Subcutaneous adipose tissue (tissue), 4 donors: ENCODE results near the gene FSTL4. TPM values are rescaled to one million over a fixed set of nuclear protein-coding genes. Genes with fewer than 3 reads are reported as not detected.

ENCODE experiments used
- total RNA-seq, 4 donors: library from RNA; depleted of rRNA; stranded (reverse); fragments of >200 nt; gene quantifications; one replicate each; pipeline ENCODE4 v1.1.0, GENCODE V29; 2016
- TF ChIP-seq, protein P1 (sequence below): fragments of 450-650 bp; IDR thresholded peaks from one replicate; pipeline ENCODE4 v1.5.1; 2016; ENCODE audit warnings: low read depth, mild to moderate bottlenecking, control low read depth, antibody characterized with exemption, moderate library complexity

FSTL4 gene
- total RNA-seq, 4 donors from 2014 or later, result not detected

DNA sequence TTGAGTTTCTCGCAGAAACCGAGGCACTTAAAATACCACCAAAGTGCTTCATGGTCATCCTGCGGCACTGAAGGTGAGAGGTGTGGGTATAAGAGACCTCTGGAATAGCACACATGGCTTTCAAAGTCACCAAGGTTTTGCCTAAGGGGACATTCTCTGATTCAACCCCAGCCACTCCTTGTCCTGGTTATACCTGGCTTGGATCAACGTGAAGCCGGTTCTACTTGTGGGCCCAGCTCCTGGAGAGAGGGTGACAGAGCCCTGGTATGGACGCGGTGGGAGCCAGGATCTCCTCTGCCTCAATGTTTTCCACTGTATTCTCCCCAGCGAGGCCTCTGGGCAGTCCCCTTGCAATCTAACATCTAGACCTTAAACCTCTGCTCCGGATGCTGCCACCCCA is 132.0 kb downstream of the FSTL4 start:
- TF ChIP-seq, protein P1, sequence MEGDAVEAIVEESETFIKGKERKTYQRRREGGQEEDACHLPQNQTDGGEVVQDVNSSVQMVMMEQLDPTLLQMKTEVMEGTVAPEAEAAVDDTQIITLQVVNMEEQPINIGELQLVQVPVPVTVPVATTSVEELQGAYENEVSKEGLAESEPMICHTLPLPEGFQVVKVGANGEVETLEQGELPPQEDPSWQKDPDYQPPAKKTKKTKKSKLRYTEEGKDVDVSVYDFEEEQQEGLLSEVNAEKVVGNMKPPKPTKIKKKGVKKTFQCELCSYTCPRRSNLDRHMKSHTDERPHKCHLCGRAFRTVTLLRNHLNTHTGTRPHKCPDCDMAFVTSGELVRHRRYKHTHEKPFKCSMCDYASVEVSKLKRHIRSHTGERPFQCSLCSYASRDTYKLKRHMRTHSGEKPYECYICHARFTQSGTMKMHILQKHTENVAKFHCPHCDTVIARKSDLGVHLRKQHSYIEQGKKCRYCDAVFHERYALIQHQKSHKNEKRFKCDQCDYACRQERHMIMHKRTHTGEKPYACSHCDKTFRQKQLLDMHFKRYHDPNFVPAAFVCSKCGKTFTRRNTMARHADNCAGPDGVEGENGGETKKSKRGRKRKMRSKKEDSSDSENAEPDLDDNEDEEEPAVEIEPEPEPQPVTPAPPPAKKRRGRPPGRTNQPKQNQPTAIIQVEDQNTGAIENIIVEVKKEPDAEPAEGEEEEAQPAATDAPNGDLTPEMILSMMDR, result no peak

DNA sequence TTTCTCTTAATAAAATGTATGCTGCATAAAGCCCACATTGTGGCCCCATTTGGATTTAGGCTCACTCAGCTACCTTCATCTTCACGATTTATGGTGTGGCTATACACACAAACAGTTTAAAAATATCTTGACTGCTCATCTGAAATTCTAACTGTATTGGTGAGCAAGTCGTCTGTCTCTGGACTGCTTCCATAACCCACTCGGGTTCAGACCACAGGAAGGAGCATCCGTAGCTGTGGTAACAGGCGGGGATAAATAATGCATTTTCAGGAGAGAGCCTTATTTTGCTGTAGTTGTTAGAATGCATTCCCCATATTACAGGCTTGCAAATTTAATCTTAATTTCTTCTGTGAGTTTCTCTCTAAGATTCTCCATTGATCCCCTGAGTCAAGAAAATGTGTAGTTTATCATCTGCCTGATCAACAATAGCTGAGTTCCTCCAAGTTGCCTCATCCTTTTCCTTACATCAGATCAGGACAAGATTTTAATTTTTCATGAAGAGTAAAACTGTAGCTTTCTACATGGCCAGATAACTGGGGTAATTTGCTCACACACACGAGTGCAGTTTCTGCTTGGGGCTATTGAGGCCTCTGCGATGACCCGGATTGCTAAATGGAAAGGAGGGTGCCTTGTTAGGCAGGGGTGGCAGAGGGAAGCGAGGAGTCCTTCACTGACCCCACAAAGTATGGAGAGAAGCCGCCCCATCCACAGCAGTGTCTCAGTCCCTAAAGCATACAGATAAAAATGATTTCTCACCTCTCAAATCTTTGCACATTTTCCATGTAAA is 133.9 kb downstream of the FSTL4 start:
- TF ChIP-seq, protein P1, result no peak

DNA sequence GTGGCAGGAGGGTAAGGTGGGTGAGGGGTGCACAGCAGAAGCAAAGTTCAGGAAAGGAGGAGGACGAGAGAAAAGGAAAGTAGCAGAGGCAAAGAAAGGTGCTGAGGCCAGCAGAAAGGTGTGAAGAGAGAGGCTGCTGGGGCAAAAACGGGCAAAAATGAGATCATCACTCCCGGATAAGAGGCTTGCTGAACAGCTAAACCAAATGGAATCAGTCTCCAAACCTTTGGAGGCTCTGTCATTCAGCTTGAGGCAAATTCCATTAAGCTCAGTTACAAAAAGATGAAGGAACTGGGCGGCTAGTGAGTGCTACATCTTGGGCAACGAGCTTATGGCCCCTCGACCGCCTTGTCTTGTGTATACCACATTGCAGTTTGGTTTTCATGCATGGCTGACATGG is 136.4 kb downstream of the FSTL4 start:
- TF ChIP-seq, protein P1, result no peak

DNA sequence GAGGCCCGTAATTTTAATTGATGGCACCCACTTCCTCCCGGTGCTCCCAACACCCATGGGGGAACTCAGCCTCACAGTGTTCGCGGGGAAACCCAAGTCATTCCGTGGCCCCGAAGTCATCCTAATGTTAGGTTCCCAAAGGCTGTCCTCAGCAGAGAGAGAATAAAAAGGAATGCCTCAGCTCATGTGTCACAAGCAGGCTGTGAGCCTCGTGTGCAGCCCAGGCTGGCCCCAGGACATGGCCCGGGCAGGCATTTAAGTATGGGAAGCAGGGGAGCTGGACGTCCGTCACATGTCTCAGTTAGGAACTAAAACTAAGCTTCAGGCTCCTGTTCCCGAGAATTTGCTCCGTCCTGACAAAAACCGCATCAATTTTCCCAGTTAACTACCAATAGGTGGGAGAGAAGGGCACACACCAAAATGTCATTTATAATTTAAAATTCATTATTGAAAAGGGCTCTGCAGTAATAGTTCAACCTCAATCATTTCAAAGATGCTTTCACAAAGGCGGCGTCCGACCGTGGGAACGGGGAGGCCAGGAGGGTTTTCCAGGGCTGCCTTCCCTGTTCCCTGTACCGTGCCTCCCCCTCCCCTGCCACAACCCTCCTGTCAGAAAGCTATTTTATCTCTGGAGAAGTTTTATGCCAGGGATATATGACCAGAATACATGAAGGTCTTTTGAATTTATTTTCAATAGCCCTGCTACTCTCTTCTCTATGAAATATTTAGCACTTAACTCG is 137.3 kb downstream of the FSTL4 start:
- TF ChIP-seq, protein P1, result no peak

DNA sequence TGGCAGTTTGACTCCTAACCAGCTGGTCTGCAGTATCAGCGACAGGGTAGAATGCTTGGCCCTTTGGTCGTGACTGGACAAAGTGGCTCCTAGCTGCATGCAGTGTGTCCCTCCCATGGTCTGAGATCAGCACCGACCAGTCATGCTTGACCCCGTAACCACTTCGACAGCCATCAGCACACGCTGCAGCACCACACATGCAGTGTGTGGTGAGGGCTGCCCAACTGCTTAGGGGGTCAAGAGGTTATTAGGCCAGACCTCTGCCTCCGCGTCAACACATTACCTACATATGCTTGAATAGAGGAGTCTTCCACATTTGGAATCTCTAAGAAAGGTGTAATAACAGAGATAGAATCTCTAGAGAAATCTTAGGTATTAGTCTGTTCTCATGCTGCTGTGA is 139.1 kb downstream of the FSTL4 start:
- TF ChIP-seq, protein P1, result no peak

DNA sequence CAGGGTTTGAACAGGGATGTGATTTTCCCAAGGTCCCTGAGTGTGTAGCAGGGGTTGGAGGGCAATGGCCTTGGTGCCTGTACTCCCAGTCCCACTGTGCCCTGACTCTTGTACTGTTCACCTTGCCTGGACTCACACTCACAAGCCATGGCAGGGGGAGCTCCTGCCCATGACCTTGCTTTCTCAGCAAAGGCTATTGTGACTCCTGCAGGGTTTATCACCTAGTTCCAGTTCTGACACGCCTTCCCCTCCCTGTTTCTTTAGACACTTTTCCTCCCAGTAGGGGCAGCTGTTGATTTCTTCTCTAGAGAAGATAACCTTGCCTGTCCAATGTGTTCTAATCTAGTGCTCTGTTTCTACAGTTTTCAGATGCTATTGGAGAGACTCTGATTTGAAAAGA is 139.5 kb downstream of the FSTL4 start:
- TF ChIP-seq, protein P1, result no peak

DNA sequence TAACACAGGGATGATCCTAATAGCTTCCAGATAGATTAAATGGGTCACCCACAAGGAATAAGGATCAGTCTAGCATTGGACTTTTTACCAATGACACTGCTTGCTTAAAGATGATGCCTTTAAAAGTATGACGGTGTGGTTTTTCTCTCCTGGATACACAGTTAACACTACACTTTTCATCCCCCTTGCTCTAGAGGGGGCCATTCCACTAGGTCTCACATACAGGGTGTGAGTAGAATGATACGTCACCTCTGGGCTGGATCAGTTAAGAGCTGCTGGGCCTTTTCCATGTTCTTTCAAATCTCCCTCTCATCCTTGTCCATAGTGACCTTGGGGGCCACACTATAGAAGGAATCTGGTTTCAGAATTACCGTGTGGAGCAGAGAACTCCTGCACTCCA is 140.6 kb downstream of the FSTL4 start:
- TF ChIP-seq, protein P1, result no peak
